Coronary artery (tissue), 2 donors: ENCODE results near the gene YOD1.

Experiments
- DNase-seq: peaks from one replicate; pipeline ENCODE4 v3.0.0-alpha.2; 2017; ENCODE audit warnings: low spot score
- H3K27ac ChIP-seq, 2 donors: fragments of 200-600 bp; sonication (generic); one replicate each; pipeline ENCODE4 v1.5.1; 2016 to 2019
- H3K4me3 ChIP-seq: fragments of 200-600 bp; sonication (generic); 2 replicates; pipeline ENCODE4 v1.5.1; 2016; ENCODE audit warnings: mild to moderate bottlenecking, moderate library complexity
- TF ChIP-seq, protein P1 (sequence below): fragments of 200-600 bp; sonication (generic); IDR thresholded peaks from one replicate; pipeline ENCODE4 v1.5.1; 2019; ENCODE audit warnings: antibody characterized with exemption

YOD1 gene

DNA sequence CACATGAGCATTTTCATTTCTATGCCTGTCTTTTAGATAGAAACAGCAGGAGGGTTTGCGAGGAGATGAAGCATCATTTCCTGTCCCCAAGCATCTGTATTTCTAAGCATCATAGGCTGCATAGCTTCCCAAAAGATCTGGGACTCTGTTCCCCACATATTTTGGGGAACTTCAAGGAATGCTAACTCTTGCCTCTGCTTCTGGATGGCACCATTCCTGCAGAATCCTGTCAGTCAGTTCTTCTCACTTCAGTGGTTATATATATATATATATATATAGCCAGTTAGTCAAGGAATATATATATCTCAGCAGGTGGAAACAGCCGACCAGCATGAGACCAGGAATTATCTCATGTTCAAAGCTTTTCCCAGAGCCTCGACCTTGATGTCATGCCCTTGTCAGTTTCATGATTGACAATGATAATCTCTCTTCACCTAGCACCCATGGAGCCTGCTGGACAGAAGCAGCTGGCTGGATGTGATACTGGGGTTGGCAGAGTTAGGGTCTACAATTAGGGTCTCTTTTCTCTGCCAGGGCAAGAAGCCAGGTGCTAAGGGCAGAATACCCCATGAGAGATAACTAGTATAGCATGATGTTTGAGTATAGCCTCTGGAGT, 4.5 kb upstream of the YOD1 start:
- no peak overlapping the region for H3K27ac ChIP-seq
- no peak overlapping the region for H3K4me3 ChIP-seq
- no peak for DNase-seq
- TF ChIP-seq, protein P1, sequence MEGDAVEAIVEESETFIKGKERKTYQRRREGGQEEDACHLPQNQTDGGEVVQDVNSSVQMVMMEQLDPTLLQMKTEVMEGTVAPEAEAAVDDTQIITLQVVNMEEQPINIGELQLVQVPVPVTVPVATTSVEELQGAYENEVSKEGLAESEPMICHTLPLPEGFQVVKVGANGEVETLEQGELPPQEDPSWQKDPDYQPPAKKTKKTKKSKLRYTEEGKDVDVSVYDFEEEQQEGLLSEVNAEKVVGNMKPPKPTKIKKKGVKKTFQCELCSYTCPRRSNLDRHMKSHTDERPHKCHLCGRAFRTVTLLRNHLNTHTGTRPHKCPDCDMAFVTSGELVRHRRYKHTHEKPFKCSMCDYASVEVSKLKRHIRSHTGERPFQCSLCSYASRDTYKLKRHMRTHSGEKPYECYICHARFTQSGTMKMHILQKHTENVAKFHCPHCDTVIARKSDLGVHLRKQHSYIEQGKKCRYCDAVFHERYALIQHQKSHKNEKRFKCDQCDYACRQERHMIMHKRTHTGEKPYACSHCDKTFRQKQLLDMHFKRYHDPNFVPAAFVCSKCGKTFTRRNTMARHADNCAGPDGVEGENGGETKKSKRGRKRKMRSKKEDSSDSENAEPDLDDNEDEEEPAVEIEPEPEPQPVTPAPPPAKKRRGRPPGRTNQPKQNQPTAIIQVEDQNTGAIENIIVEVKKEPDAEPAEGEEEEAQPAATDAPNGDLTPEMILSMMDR, result no peak

DNA sequence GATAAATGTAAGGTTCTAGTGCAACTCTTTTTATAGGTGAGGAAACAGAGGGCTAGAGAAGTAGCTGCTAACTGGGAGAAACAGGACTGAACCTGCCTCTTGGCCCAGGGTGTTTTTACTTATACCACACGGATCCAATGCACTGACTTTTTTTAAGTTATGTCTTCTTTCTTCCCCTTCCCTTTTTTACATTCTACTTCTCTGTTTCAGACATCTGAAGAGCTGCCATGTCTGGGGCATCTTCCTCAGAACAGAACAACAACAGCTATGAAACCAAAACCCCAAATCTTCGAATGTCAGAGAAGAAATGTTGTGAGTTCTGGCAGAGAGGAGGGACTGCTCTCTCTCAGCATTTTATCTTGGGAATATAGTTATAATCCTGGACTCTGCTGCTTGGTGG, 3.5 kb upstream of the YOD1 start:
- no peak overlapping the region for H3K4me3 ChIP-seq
- DNase-seq, result no peak
- H3K27ac ChIP-seq, result peak overlapping the region in 1 of 2 donors; percentile 17
- TF ChIP-seq, protein P1, result no peak

DNA sequence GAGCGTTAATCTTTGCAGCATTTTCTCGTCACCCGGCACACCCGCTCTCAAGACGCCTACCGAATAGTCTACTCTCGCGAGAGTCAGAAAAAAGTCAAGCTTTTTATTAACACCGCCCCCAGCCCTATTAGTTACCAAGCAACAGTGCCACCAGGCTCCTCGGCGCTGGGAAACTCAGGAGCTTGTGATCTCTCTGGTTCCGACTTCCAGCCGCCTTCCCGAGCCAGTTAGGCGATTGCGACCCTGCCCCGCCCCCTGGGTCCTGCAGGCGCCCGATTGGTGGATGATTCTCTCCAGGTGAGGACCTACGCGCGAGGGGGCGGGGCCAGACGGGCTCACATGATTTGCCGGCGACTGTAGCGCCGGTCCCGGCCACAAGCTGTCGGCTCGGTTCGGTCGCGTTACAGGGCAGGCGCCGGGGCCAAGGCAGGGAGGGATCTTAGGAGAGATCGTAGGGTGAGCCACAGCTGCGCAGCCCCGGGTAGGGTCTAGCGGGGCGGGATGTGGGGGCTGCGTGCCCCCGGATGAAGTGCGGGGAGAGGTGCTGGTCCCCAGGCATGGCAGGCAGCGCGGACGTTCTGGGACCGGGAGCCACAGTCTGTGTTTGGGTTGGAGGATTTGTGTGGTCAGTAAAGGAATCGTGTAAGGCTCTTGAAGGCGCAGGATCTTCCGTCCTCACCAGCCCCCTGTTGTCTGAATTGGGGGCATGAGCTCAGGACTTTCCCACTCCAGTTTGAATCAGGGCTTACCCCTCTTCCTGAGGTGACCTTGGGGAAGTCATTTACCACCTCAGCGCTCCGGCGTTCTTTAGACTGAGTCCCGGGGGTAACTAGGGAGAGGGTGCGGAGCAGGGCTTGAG, 2.1 kb upstream of the YOD1 start, which contains the start of gene PFKFB2:
Gene PFKFB2 (plus strand): TSS at position 365 of the 859 bp plus-strand sequence. CDS start 1,443 bp downstream, outside the sequence.
- H3K4me3 ChIP-seq, result peak within 1 kb of the TSS; percentile 96
- peak; percentile 97 for DNase-seq
- TF ChIP-seq, protein P1, result peak; percentile 17
- H3K27ac ChIP-seq, result peak within 1 kb of the TSS; percentile 87 to 98

DNA sequence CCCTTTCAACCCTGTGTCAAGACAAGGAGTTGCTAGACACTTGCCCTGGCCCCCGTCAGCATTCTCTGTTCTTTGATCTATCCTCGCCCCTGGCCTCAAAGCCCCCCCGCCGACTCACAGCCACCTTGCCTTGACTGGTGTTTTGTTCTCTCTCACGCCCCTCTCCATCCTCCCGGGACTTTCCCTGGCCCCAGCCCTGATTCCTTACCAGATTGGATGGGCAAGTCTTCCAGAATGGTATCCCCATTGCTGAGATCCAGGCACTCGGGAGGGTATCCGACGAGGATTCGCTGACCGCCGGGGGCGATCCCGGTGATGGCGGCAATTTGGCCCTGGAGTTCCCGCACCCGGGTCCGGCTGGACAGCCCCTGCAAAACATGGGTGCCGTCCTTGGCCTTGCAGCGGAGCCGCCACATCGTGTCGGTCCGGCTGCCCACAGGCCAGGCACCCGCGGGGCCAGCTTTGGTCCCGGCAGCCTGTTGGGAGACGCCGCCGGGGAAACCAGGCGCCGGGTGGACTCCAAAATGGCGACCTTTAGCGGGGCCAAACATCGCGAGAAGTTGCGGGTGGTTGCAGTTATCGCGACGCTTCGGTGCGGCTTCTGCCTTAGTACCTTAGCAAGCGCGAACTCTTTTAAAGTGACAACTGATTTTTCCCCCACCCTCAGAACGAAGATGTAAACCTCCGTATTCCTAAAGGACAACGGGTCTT, 373 bp downstream of the YOD1 start:
- peak overlapping the region; percentile 73 to 91 for H3K27ac ChIP-seq
- DNase-seq, result peak; percentile 93
- TF ChIP-seq, protein P1, result no peak

DNA sequence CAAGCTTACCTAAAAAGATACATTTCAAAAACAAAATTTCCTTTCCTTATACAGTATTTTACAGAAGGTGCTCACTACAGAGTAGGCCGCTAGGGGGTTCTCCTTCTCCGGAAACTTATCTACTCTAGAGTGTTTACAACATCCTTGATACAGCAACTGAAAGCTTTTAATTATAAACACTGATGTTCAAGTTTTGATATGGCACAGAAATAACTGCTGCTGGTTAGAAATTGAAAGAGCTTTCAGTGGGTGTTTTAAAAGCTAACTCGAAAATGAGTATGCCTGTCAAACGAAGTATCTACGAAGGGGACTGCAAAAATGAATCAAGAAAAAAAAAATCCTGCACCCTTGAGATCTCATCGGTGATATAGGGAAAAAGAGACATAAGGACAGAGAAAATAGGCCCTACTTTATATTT, 1.0 kb downstream of the YOD1 start:
- DNase-seq, result no peak
- Histone ChIP-seq H3K4me3 (peak overlapping the region; percentile 96), H3K27ac (peak overlapping the region; percentile 73 to 91)
- TF ChIP-seq, protein P1, result peak; percentile 28

More for the DNA sequence above, 373 bp downstream of the YOD1 start:
- H3K4me3 ChIP-seq, result peak overlapping the region; percentile 96

DNA sequence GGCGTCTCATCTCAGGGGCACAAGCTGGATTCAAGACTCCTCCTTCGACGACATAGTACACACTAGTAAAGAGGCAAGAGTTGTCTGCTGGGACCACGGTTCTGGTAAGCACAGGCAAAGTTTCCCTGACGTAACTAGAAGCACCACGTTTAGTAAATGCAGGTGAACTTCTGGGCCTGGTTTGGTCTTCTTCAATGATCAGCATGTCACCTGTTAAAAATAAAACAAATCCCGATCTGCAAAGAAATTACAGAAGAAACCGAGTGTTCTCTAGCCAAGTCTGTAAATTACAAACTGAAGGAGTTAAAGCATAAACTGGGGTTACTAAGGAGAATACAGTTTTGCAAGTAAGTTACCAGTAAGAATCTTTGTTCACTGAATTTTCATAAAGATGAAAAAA, 1.5 kb downstream of the YOD1 start:
- no peak for DNase-seq
- TF ChIP-seq, protein P1, result no peak
- peak overlapping the region; percentile 96 for H3K4me3 ChIP-seq
- no peak overlapping the region for H3K27ac ChIP-seq
